ACC112 (cell line): Measurements from ENCODE around the gene COLEC11.

Experiments used
- H2AFZ ChIP-seq: fragments of 200-600 bp; sonication (generic); one replicate; pipeline ENCODE4 v1.6.0; 2017; ENCODE audit warnings: antibody characterized with exemption, low read length; ENCODE audit not compliant: unreplicated experiment
- H3K27ac ChIP-seq: fragments of 200-600 bp; sonication (generic); 2 replicates; pipeline ENCODE4 v1.5.1; 2014; ENCODE audit warnings: low read depth, mild to moderate bottlenecking, antibody characterized with exemption, low read length, moderate library complexity
- H3K27me3 ChIP-seq: fragments of 200-600 bp; sonication (generic); 2 replicates; pipeline ENCODE4 v1.6.1; 2014; ENCODE audit warnings: mild to moderate bottlenecking, antibody characterized with exemption, low read length, moderate library complexity, mixed read lengths; ENCODE audit not compliant: insufficient read depth
- H3K36me3 ChIP-seq: fragments of 200-600 bp; sonication (generic); 2 replicates; pipeline ENCODE4 v1.6.1; 2016; ENCODE audit warnings: mild to moderate bottlenecking, antibody characterized with exemption, low read length, moderate library complexity, mixed read lengths; ENCODE audit not compliant: insufficient read depth
- H3K4me1 ChIP-seq: fragments of 200-600 bp; sonication (generic); one replicate; pipeline ENCODE4 v1.6.1; 2016; ENCODE audit warnings: low read length, mixed read lengths; ENCODE audit not compliant: insufficient read depth, unreplicated experiment, control insufficient read depth
- H3K4me3 ChIP-seq: fragments of 200-600 bp; sonication (generic); 2 replicates; pipeline ENCODE4 v1.5.1; 2014; ENCODE audit warnings: mild to moderate bottlenecking, low read depth, low read length
- H3K79me2 ChIP-seq: fragments of 200-600 bp; sonication (generic); one replicate; pipeline ENCODE4 v1.6.0; 2016; ENCODE audit warnings: low read length; ENCODE audit not compliant: control insufficient read depth, unreplicated experiment, insufficient read depth

COLEC11 gene

DNA sequence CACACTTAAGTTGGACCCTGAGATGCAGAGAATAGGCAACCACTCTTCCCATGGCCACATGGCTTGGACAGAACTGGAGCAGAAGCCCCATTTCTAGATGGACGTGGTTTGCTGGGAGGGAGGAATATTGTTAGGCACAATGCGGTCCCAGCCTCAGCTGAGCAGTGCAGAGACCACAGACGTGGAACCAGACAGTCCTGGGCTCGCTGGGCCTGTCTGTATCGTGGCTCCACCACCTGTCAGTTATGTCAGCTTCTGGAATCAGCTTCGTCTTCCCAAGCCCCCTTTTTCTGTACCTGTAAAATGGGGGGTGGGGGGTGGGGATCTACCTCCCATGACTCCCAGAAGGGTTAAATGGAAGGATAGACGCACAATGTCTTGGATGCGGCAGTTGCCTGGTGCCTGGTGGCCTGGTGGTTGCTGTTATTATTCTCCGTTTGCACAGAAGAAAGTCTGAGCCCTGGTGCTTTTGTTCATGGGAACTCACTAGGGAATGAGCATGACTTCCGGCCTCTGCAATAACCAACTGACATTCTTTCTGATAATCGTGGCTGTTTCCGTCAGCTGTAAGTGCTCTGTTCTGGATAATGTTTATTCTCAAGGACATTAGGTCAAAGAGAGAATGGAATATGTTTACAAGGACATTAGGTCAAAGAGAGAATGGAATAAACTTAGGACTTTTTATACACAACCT is 31.4 kb downstream of the COLEC11 start:
- H3K27me3 ChIP-seq, result peaks cover 16% of the 10 kb centered on the region
- no peak overlapping the region for H3K27ac ChIP-seq
- no peak overlapping the region for H3K4me3 ChIP-seq

DNA sequence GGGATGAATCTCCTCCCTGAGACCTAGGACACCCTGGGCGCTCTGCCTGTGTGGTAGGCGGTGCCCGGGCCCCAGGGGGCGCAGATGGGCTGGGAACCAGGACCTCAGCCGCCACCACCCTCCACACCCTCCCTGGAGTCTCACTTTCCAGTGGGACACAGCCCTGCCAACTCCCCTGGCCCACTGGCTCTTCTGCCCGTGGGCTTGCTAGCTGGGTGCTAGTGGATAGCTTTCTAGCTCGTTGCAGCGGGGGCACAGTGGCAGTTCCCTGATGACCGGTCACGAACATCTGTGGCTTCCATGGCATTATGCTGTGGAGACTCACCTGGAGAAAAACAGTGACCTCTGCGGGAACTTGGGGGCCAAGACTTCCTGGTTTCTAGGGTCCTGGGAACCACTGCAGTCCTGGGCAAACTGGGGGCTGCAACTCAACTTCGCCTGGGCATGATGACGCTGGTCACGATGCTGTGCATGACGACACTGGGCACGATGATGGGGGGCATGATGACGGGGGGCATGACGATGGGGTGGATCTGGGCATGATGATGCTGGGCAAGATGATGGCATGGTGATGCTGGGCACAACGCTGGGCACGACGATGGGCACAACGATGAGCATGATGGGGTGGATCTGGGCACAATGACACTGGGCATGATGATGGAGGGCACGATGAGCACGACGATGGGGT is 32.0 kb downstream of the COLEC11 start:
- Histone ChIP-seq H2AFZ (no peak overlapping the region), H3K4me3 (no peak overlapping the region), H3K27me3 (peaks cover 16% of the 10 kb centered on the region), H3K4me1 (no peaks in the 10 kb centered on the region), H3K79me2 (no peaks in the 10 kb centered on the region), H3K27ac (no peak overlapping the region), H3K36me3 (no peaks in the 10 kb centered on the region)

More for the DNA sequence above, 31.4 kb downstream of the COLEC11 start:
- H2AFZ ChIP-seq, result no peak overlapping the region
- H3K4me1 ChIP-seq, result no peaks in the 10 kb centered on the region
- H3K79me2 ChIP-seq, result no peaks in the 10 kb centered on the region
- H3K36me3 ChIP-seq, result no peaks in the 10 kb centered on the region

DNA sequence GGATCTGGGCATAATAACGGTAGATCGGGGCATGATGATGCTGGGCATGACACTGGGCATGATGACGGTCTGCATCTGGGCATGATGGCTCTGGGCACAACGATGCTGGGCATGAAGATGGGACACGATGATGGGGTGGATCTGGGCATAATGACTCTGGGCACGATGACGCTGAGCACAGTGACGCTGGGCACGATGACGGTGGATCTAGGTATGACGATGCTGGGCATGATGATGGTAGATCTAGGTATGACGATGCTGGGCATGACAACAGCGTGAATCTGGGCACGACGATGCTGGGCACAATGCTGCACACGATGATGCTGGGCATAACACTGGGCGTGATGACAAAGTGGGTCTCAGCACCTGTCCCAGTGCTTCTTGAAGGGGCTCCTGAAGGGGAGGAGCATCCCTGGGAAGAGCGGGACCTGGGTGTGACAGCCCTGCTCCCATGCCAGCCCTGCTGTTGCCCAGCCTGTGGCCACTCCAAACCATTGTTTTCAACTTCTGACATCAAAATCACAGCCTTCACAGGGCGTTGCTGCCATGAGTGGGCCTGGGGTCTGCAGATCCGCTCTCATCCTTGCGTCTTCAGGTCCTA is 32.7 kb downstream of the COLEC11 start:
- Histone ChIP-seq H3K4me1 (no peaks in the 10 kb centered on the region), H3K27ac (no peak overlapping the region), H2AFZ (no peak overlapping the region), H3K4me3 (no peak overlapping the region), H3K79me2 (no peaks in the 10 kb centered on the region), H3K27me3 (peaks cover 15% of the 10 kb centered on the region), H3K36me3 (no peaks in the 10 kb centered on the region)

DNA sequence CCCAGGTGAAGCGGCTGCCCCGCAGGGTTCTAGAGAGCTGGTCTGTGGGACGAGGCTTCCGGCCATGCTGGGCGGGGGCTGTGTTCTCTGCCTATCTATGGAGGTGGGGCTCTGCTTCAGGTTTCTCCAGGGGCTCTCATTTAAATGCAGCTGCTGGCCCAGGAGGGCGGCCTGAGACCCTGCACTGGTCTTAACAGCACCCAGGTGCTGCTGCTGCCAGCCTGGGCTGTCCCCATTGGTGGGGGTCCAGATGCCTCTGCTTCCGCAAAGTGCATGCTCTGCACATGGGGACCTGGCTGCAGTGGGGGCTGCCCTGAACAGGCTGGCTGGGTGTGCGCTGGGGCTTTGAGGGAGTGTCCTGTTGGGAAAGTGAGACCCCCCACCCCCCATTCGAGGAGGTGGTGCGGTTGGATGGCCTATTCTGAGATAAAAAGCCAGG is 33.3 kb downstream of the COLEC11 start:
- H3K27me3 ChIP-seq, result peaks cover 9% of the 10 kb centered on the region; the same call in 1 of the 2 replicates
- no peak overlapping the region for H3K4me3 ChIP-seq
- no peak overlapping the region for H2AFZ ChIP-seq
- H3K4me1 ChIP-seq, result no peaks in the 10 kb centered on the region
- no peaks in the 10 kb centered on the region for H3K79me2 ChIP-seq
- no peak overlapping the region for H3K27ac ChIP-seq
- no peaks in the 10 kb centered on the region for H3K36me3 ChIP-seq

DNA sequence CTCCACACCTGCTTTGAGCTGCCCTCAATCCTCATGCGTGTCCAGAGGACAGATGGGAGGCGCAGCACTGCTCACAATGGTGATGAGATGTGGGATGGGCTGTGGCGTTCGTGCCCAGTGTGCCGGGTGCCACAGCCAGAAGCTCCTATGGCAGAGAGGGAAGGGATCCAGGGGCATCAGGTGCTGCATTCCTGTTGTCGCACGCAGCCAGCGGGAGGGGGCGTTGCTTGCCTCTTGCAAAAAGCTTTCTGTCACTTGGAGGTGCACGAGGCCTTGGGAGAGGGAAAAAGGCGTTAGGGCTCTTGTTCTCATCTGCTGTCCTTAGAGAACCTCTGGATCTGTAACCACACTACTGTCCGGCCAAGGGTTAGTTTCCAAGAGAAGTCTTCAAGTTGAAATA is 33.9 kb downstream of the COLEC11 start:
- H3K36me3 ChIP-seq, result no peaks in the 10 kb centered on the region
- H3K4me1 ChIP-seq, result no peaks in the 10 kb centered on the region
- peaks cover 4% of the 10 kb centered on the region; the same call in 1 of the 2 replicates for H3K27me3 ChIP-seq
- H3K79me2 ChIP-seq, result no peaks in the 10 kb centered on the region
- no peak overlapping the region for H2AFZ ChIP-seq
- H3K4me3 ChIP-seq, result no peak overlapping the region
- H3K27ac ChIP-seq, result no peak overlapping the region

DNA sequence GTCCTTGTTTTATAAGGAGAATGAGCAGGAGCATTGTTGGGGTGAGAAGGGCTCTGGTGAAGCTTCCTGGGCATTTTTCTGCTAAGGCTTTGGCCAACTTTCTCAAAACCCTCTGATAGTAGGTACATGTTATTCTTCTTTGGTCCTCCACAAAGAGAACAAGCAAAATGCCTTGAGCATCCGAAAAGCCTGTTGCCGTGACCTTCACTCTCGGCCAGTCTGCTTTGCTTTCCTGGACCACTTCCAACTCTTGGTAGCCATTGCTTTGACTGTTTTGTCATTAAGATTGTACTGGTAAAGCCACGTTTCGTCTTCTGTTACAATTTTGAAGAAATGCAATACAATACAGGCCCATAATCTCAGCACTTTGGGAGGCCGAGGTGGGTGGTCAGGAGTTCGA is 35.7 kb downstream of the COLEC11 start:
- Histone ChIP-seq H3K27ac (no peak overlapping the region), H3K4me3 (no peak overlapping the region), H2AFZ (no peak overlapping the region), H3K79me2 (no peaks in the 10 kb centered on the region), H3K36me3 (no peaks in the 10 kb centered on the region), H3K27me3 (0 out of 2 replicates have a peak, but pooled peaks cover 8% of the 10 kb centered on the region), H3K4me1 (no peaks in the 10 kb centered on the region)

DNA sequence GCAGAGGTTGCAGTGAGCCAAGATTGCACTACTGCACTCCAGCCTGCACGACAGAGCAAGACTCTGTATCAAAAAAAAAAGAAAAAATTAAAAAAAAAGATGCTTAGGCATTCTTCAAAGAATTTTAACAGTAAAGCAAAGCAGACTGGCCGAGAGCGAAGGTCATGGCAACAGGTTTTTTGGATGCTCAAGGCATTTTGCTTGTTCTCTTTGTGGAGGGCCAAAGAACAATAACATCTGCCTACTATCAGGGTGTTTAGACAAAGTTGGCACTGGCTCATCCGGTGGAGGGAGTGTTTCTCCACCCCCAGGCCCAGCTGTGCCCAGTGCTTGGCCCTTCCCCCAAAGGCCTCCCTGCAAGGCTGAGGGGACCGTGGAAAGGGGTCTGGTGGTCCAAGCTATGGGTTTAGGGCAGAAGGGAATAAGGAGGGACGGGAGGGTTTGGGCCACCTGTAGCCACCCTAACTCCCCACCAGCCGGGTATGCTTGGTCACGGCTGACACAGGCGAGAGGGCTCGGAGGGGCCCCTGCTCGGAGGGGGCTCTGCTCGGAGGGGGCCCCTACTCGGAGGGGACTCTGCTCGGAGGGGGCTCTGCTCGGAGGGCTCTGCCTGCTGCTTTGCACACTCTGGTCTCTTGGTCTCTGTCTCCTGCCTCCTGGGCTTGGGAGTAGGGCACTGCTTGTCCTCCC is 36.4 kb downstream of the COLEC11 start:
- H3K27ac ChIP-seq, result no peak overlapping the region
- no peak overlapping the region for H2AFZ ChIP-seq
- H3K27me3 ChIP-seq, result peaks cover 12% of the 10 kb centered on the region; the same call in 1 of the 2 replicates
- no peaks in the 10 kb centered on the region for H3K36me3 ChIP-seq
- H3K79me2 ChIP-seq, result no peaks in the 10 kb centered on the region
- H3K4me3 ChIP-seq, result no peak overlapping the region
- no peaks in the 10 kb centered on the region for H3K4me1 ChIP-seq

DNA sequence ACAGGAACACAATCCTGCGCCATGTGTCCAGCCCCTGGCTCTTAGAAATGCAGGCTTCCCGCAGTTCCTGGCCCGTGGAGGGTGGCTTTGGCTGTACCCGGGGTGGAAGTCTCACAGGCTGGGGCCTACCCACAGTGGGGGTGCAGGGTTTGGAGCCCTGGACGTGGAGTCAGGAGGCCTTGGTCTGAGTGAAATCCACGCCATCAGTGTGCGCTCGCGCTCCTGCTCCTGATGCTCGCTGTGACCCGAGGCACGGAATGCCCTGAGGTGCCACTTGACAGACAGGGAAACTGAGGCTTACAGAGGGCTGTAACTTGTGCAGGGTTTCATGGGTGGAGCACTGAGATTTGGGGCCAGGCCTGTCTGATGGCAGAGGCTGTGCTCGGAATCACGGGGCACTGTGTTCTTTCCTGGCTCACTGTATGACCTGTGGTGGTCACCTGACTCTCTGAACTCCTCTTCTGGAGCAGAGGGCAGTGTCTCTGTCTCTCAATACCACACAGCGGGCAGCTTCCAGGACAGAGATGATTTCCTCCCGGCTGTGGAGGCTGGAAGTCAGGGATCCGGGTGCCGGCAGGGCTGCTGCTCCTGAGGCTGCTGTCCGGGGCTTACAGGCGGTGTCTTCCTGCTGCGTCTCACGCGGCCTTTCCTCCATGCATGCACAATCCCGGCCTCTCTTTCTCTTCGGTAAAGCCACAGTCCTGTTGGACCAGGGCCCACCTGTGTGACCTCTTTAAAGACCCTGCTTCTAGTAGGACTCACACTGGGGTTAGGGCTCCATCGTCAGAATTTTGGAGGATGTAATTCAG is 37.1 kb downstream of the COLEC11 start:
- Histone ChIP-seq H3K4me3 (no peak overlapping the region), H3K4me1 (no peaks in the 10 kb centered on the region), H3K27me3 (peaks cover 19% of the 10 kb centered on the region), H3K36me3 (no peaks in the 10 kb centered on the region), H3K79me2 (no peaks in the 10 kb centered on the region), H3K27ac (no peak overlapping the region), H2AFZ (no peak overlapping the region)

DNA sequence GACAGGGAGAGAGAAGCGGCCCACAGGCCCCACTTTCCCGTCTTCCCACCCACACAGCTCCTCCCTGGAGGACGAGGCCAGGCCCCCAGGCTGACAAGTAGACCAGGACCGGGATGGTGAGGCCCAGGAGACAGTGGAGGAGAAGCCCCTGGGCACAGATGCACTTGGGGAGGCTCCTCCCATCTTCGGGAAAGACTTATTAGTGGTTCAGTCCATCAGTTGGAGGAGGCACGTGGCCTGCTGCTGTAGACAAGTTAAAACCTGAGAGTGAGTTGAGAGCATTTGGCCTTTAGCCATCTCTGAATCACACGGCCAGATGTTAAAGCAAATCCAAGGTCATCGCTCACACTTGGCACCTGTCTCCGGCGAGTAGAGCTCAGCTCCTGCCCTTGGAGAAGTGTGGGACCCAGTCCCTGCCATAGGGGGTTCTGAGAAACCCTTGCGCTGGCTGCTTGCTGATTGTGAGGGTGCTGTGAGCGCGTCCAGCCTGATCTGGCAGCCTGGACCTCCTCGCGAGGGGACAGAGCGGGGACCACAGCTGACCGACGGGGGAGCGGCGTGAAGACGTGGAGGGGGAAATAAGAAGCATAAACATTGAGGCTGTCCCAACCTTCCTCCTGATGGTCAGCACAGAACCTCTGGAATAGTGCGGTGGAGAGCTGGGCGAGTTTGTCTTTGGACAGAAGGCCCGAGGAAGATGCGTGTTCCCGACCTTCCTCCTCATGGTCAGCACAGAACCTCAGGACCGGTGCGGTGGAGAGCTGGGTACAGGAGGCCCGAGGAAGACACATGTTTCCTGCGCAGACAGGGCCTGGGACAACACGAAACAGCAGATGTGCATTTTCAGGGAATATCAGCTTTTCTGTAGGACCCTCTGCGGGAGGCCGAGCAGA is 38.4 kb downstream of the COLEC11 start:
- no peak overlapping the region for H2AFZ ChIP-seq
- no peaks in the 10 kb centered on the region for H3K4me1 ChIP-seq
- H3K27me3 ChIP-seq, result peaks cover 30% of the 10 kb centered on the region
- H3K79me2 ChIP-seq, result no peaks in the 10 kb centered on the region
- H3K4me3 ChIP-seq, result no peak overlapping the region
- no peaks in the 10 kb centered on the region for H3K36me3 ChIP-seq
- no peak overlapping the region for H3K27ac ChIP-seq
